GM12878 (cell line): Measurements from ENCODE around the gene ZP4. TPM values are rescaled to one million over a fixed set of nuclear protein-coding genes. Genes with fewer than 3 reads are reported as not detected.

Experiments used
- ATAC-seq: fragments of 200-7000 bp; cut with Tn5 transposase; 3 replicates; pipeline ENCODE4 v1.9.1; 2020; ENCODE audit warnings: mild to moderate bottlenecking, moderate library complexity
- BruUV-seq: library from RNA; stranded (reverse); fragments of 400-500 nt; replicated peaks from 2 replicates; lab custom pipeline; 2021; lab: Mats Ljungman, UMichigan
- CTCF ChIA-PET: fragments of 300-600 bp; sonication (Branson Sonifier 250); formaldehyde crosslinking; extraction: SDS; loops from one replicate; lab custom pipeline; 2021; ENCODE audit warnings: inconsistent platforms; lab: Yijun Ruan, JAX
- POLR2A ChIA-PET: fragments of 350-600 bp; formaldehyde crosslinking; extraction: SDS; loops from one replicate; lab custom pipeline; 2021; ENCODE audit warnings: inconsistent platforms; lab: Charles Lee
- RAD21 ChIA-PET: fragments of 300-600 bp; sonication (Branson Sonifier 250); formaldehyde crosslinking; loops from one replicate; lab custom pipeline; 2023; ENCODE audit warnings: antibody characterized with exemption; ENCODE audit not compliant: unreplicated experiment; lab: Charles Lee
- SMC1A ChIA-PET: fragments of 300-600 bp; sonication (Branson Sonifier 250); formaldehyde crosslinking; loops from one replicate; lab custom pipeline; 2023; ENCODE audit not compliant: unreplicated experiment, uncharacterized antibody; lab: Charles Lee
- DNase-seq: peaks from one replicate; pipeline ENCODE4 v3.0.0-alpha.2; 2011; ENCODE audit warnings: low read depth, low spot score
- FAIRE-seq: peaks from 3 replicates; lab custom pipeline; 2011; peaks lifted over from hg19 to GRCh38; lab: Jason Lieb, UNC
- H2AFZ ChIP-seq: 2 replicates; pipeline ENCODE4 v1.6.0; 2011; ENCODE audit warnings: low read depth, low read length, control low read depth; ENCODE audit not compliant: control insufficient read depth
- H3K27ac ChIP-seq: 2 replicates; pipeline ENCODE4 v1.5.1; 2011; ENCODE audit warnings: control low read depth; ENCODE audit not compliant: control insufficient read depth, insufficient read depth
- H3K27me3 ChIP-seq, 2 experiments: replicated peaks in 1 of 2; 2 replicates each; pipeline versions ENCODE4 v1.6.0 to v1.6.1; 2011; ENCODE audit warnings: low read length in 1 of 2; ENCODE audit not compliant: control insufficient read depth in 2 of 2, insufficient read depth in 2 of 2
- H3K36me3 ChIP-seq, 2 experiments: 2 replicates each; pipeline ENCODE4 v1.5.1; 2011; ENCODE audit warnings: low read length in 1 of 2; ENCODE audit not compliant: control insufficient read depth in 2 of 2, insufficient read depth in 2 of 2
- H3K4me1 ChIP-seq: 2 replicates; pipeline ENCODE4 v1.6.1; 2011; ENCODE audit warnings: mild to moderate bottlenecking, low read length, moderate library complexity, mixed read lengths; ENCODE audit not compliant: control insufficient read depth, insufficient read depth
- H3K4me2 ChIP-seq: 2 replicates; pipeline ENCODE4 v1.6.0; 2011; ENCODE audit warnings: control low read depth; ENCODE audit not compliant: control insufficient read depth, insufficient read depth
- H3K4me3 ChIP-seq: fragments of 200-600 bp; sonication (generic); 2 replicates; pipeline ENCODE4 v1.5.1; 2016
- H3K79me2 ChIP-seq: 2 replicates; pipeline ENCODE4 v1.6.0; 2011; ENCODE audit warnings: low read length; ENCODE audit not compliant: control insufficient read depth, insufficient read depth
- H3K9ac ChIP-seq: 2 replicates; pipeline ENCODE4 v1.8.0; 2011; ENCODE audit warnings: low read length, control low read depth, mixed read lengths; ENCODE audit not compliant: control insufficient read depth, insufficient read depth
- H3K9me3 ChIP-seq: replicated peaks from 3 replicates; pipeline ENCODE4 v1.5.1; 2011; ENCODE audit warnings: mild to moderate bottlenecking, low read length; ENCODE audit not compliant: control insufficient read depth, insufficient read depth
- H4K20me1 ChIP-seq: 2 replicates; pipeline ENCODE4 v1.6.0; 2011; ENCODE audit not compliant: control insufficient read depth, insufficient read depth
- ATF2 ChIP-seq: IDR thresholded peaks from 2 replicates; pipeline ENCODE4 v1.6.1; 2012; ENCODE audit warnings: low read length, inconsistent platforms
- BHLHE40 ChIP-seq, 2 experiments: fragments of 450-650 bp in 1 of 2; IDR thresholded peaks; 2 replicates each; pipeline ENCODE4 v1.6.1; 2011 to 2017; ENCODE audit warnings: low read depth in 2 of 2, borderline replicate concordance in 1 of 2, improper control_type of control experiment in 1 of 2, low read length in 1 of 2, mild to moderate bottlenecking in 1 of 2
- HDAC6 ChIP-seq: fragments of 200-600 bp; sonication (generic); IDR thresholded peaks from one replicate; pipeline ENCODE4 v1.8.0; 2017; ENCODE audit warnings: antibody characterized with exemption; ENCODE audit not compliant: unreplicated experiment
- PKNOX1 ChIP-seq: fragments of 450-650 bp; IDR thresholded peaks from 2 replicates; pipeline ENCODE4 v1.6.1; 2016; ENCODE audit warnings: mild to moderate bottlenecking
- TARDBP ChIP-seq: IDR thresholded peaks from 2 replicates; pipeline ENCODE4 v1.6.1; 2016; ENCODE audit warnings: borderline replicate concordance
- TCF7 ChIP-seq: IDR thresholded peaks from 2 replicates; pipeline ENCODE4 v1.6.1; 2014; ENCODE audit warnings: antibody characterized with exemption, borderline replicate concordance
- ZNF274 ChIP-seq: IDR thresholded peaks from one replicate; pipeline ENCODE4 v1.8.0; 2011; ENCODE audit not compliant: insufficient read length, insufficient read depth
- ZSCAN29 ChIP-seq: fragments of 450-650 bp; IDR thresholded peaks from 2 replicates; pipeline ENCODE4 v1.6.1; 2017; ENCODE audit warnings: mild to moderate bottlenecking, moderate library complexity
- WGBS: methylation state at CpG from one replicate; pipeline ENCODE4 v1.1.6; 2016; ENCODE audit warnings: low lambda C conversion rate; ENCODE audit not compliant: insufficient replicate concordance, insufficient coverage; ENCODE audit errors: missing lambda C conversion rate; 5-methylcytosine and 5-hydroxymethylcytosine counted together
- in situ Hi-C: fragments of 300-500 bp; cut with MboI; formaldehyde crosslinking; loops from 9 replicates; pipeline ENCODE4 v1.14.3; 2018; ENCODE audit warnings: mixed read lengths
- intact Hi-C: fragments of 100-400 bp; cut with micrococcal nuclease; formaldehyde crosslinking; loops from one replicate; pipeline ENCODE4 v1.14.2; 2022; ENCODE audit not compliant: unreplicated experiment
- polyA plus RNA-seq, 11 experiments: library from polyadenylated mRNA; depleted of rRNA in 4 of 11; unstranded in 6 of 11; stranded (reverse) in 5 of 11; fragments of >200 nt; fragmentation: Nextera tagmentation in 4 of 11; fragmentation: Illumina TruSeq in 1 of 11; extraction: Ambion mirVana in 4 of 11; extraction: Trizol in 1 of 11; gene quantifications; 1 replicate in 1 of 11; 2 replicates in 10 of 11; pipeline versions ENCODE4 v1.2.1 to v1.2.3, GENCODE V29; 2011 to 2016; ENCODE audit warnings: inconsistent platforms in 2 of 11, missing spikeins in 2 of 11, low read depth in 1 of 11
- total RNA-seq, 4 experiments: library from RNA; depleted of rRNA in 3 of 4; stranded (reverse); fragments of >200 nt in 3 of 4; fragmentation: Illumina TruSeq in 1 of 4; extraction: Trizol in 1 of 4; gene quantifications; 2 replicates each; pipeline versions ENCODE4 v1.2.1 to v1.2.3, GENCODE V29; 2013 to 2021

ZP4 gene
- total and polyA plus RNA-seq, 10 of the 15 experiments (the other 5 are each of a cell fraction or from before 2014, with no cell fraction given), result 0.23 TPM; not detected in 9

- DNase-seq, result no peak
- H3K9me3 ChIP-seq, result no peaks in the 10 kb centered on the region
- no peaks in the 10 kb centered on the region for H4K20me1 ChIP-seq
- no TSS peak for BruUV-seq
- ChIA-PET RAD21 (no interaction called here), POLR2A (no interaction called here), CTCF (interaction anchor here (1.2 kb wide), 1 partner anchor 13 kb away, joined by 3 read pairs; no protein-coding TSS in a partner anchor), SMC1A (interaction anchor here (1.4 kb wide), 1 partner anchor 9 kb away, joined by 3 read pairs; no protein-coding TSS in a partner anchor)
- H2AFZ ChIP-seq, result no peak overlapping the region
- H3K79me2 ChIP-seq, result no peaks in the 10 kb centered on the region
- no peaks in the 10 kb centered on the region for H3K4me1 ChIP-seq
- H3K9ac ChIP-seq, result no peak overlapping the region
- TF ChIP-seq TCF7 (no peak), ZNF274 (no peak), TARDBP (no peak), BHLHE40 (IDR thresholded peaks at IDR 0.05; ENCODE audit: borderline replicate concordance in 1 of 2, low read depth in 2 of 2, low read length in 1 of 2) (peak in 1 of 2 experiments; percentile 37; a peak in 1 of 4 replicates), HDAC6 (no peak)
- WGBS, result 7% methylated on average over 4 of the region's 4 CpGs
- H3K4me2 ChIP-seq, result no peak overlapping the region
- ATAC-seq, result peak; percentile 84
- H3K4me3 ChIP-seq, result no peak overlapping the region
- intact Hi-C loops (no loop called here), in situ Hi-C loops (no loop called here)
- no peak overlapping the region for H3K27ac ChIP-seq
- H3K36me3 ChIP-seq, result no peaks in the 10 kb centered on the region
- no peaks in the 10 kb centered on the region; a peak in 1 of 4 replicates for H3K27me3 ChIP-seq
- FAIRE-seq, result no peak
These were observed 2.6 kb downstream of the ZP4 start for GRCh38 chr1:237888143-237888542.

GRCh38 chr1:237887542-237887941 is 3.2 kb downstream of the ZP4 start:
- TF ChIP-seq ZSCAN29 (no peak), ATF2 (no peak), PKNOX1 (no peak)
- FAIRE-seq (no peak), DNase-seq (no peak), ATAC-seq (peak; percentile 52)
- no peaks in the 10 kb centered on the region for H3K4me1 ChIP-seq
- H2AFZ ChIP-seq, result no peak overlapping the region
- no peaks in the 10 kb centered on the region for H3K9me3 ChIP-seq
- RAD21 ChIA-PET, result no interaction called here
- in situ Hi-C loops (no loop called here), intact Hi-C loops (no loop called here)
- no peak overlapping the region for H3K27ac ChIP-seq
- H3K79me2 ChIP-seq, result no peaks in the 10 kb centered on the region
- H3K4me2 ChIP-seq, result no peak overlapping the region
- CTCF ChIA-PET, result no interaction called here
- H3K4me3 ChIP-seq, result no peak overlapping the region
- H3K9ac ChIP-seq, result no peak overlapping the region
- H3K27me3 ChIP-seq, result no peaks in the 10 kb centered on the region
- H3K36me3 ChIP-seq, result no peaks in the 10 kb centered on the region
- POLR2A ChIA-PET, result no interaction called here
- H4K20me1 ChIP-seq, result no peaks in the 10 kb centered on the region
- SMC1A ChIA-PET, result interaction anchor here (1.4 kb wide), 2 partner anchors 8 to 45 kb away, joined by 3 read pairs; no protein-coding TSS in a partner anchor
- no TSS peak for BruUV-seq
- WGBS, result 9% methylated on average over 4 of the region's 4 CpGs
